Ovary (tissue), 9 donors: ENCODE measurements around the gene SLC2A14. TPM values are rescaled to one million over a fixed set of nuclear protein-coding genes. Genes with fewer than 3 reads are reported as not detected.

Experiments
- DNase-seq, 5 donors: peaks; one replicate each; pipeline ENCODE4 v3.0.0-alpha.2; 2019 to 2020
- H3K27ac ChIP-seq, 2 donors: fragments of 200-600 bp; one replicate each; pipeline versions ENCODE4 v1.5.1 to v1.8.0; 2019 to 2022
- H3K27me3 ChIP-seq: fragments of 200-600 bp; one replicate; pipeline ENCODE4 v1.8.0; 2022
- H3K36me3 ChIP-seq: fragments of 200-600 bp; sonication (generic); one replicate; pipeline ENCODE4 v1.5.1; 2019
- H3K4me1 ChIP-seq: one replicate; pipeline ENCODE4 v1.8.1; 2013; ENCODE audit warnings: mild to moderate bottlenecking, moderate library complexity; ENCODE audit not compliant: insufficient read depth
- H3K4me3 ChIP-seq: fragments of 200-600 bp; sonication (generic); one replicate; pipeline ENCODE4 v1.5.1; 2017
- H3K9me3 ChIP-seq, 2 donors: fragments of 200-600 bp in 1 of 2; sonication (generic) in 1 of 2; one replicate each; pipeline versions ENCODE4 v1.5.1 to v1.8.1; 2013 to 2019; ENCODE audit warnings: mild to moderate bottlenecking in 1 of 2, moderate library complexity in 1 of 2
- EP300 ChIP-seq: sonication (generic); formaldehyde crosslinking; IDR thresholded peaks from one replicate; pipeline ENCODE4 v1.6.1; 2017; ENCODE audit warnings: antibody characterized with exemption
- POLR2A ChIP-seq: fragments of 450-650 bp; IDR thresholded peaks from one replicate; pipeline ENCODE4 v1.6.1; 2017; ENCODE audit warnings: antibody characterized with exemption, mild to moderate bottlenecking, moderate library complexity
- WGBS, 3 donors: extraction: QIAGEN DNeasy Blood & Tissue Kit in 1 of 3; methylation state at CpG; one replicate each; pipeline versions ENCODE4 v1.1.5 to v1.1.7; 2013 to 2017; 5-methylcytosine and 5-hydroxymethylcytosine counted together
- intact Hi-C, 4 donors: fragments of 100-400 bp; cut with DNase I; formaldehyde crosslinking; loops; one replicate each; pipeline versions ENCODE4 v1.11.0 to v1.15.1; 2022 to 2023
- polyA plus RNA-seq, 2 donors: library from polyadenylated mRNA; stranded (reverse); fragments of 200-250 nt in 1 of 2; fragments of 350-450 nt in 1 of 2; fragmentation: Illumina TruSeq in 1 of 2; extraction: RNeasy Lipid Tissue Mini Kit (QIAGEN cat#74804) in 1 of 2; gene quantifications; one replicate each; pipeline ENCODE4 v1.2.3, GENCODE V29; 2013 to 2014
- total RNA-seq, 7 donors: library from RNA; depleted of rRNA in 2 of 7; stranded (reverse); fragments of >200 nt in 2 of 7; fragmentation: NEBNext Ultra II Directional in 3 of 7; extraction: Animal tissue kit (Norgen Biotek cat#: 25700) in 3 of 7; gene quantifications; one replicate each; pipeline versions ENCODE4 v1.1.0 to v1.2.4, GENCODE V29; 2016 to 2023
- TF ChIP-seq, protein P1 (sequence below), 3 donors: fragments of 450-650 bp in 2 of 3; fragments of 200-600 bp in 1 of 3; IDR thresholded peaks; one replicate each; pipeline versions ENCODE4 v1.5.1 to v1.8.0; 2016 to 2022; ENCODE audit warnings: antibody characterized with exemption in 3 of 3, mild to moderate bottlenecking in 1 of 3
- donor health status: DM: no; HTN: no; CAD: no; lungs with moderate emphysema.
- donor health status: DM: no; HTN: no; CAD: no.
- donor health status: Bipolar disorder and iron deficiency.
- donor health status: DM: yes; HTN: yes; CAD: no.
- donor health status: DM: no; HTN: no; CAD: no.
- donor health status: DM: yes; HTN: yes; CAD: no.

The SLC2A14 gene
- total and polyA plus RNA-seq, 9 donors = 0.46 to 12.7 (median 2.2) TPM

DNA sequence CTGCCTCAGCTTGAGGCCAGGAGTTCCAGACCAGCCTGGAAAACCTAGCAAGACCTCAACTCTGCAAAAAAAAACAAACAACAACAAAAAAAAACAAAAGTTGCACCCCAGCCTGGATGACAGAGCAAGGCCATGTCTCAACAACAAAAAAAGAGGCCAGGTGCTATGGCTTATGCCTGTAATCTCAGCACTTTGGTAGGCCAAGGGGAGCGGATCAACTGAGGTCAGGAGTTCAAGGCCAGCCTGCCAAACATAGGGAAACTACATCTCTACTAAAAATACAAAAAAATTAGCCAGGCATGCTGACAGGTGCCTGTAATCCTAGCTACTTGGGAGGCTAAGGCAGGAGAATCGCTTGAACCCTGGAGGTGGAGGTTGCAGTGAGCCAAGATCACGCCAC lies 6.5 kb upstream of the SLC2A14 start:
- Histone ChIP-seq H3K27ac (no peak overlapping the region), H3K27me3 (no peaks in the 10 kb centered on the region), H3K36me3 (no peaks in the 10 kb centered on the region), H3K4me1 (peaks cover 6% of the 10 kb centered on the region), H3K9me3 (no peaks in the 10 kb centered on the region), H3K4me3 (no peak overlapping the region)
- DNase-seq = no peak
- TF ChIP-seq POLR2A (no peak), EP300 (no peak)
- TF ChIP-seq, protein P1, sequence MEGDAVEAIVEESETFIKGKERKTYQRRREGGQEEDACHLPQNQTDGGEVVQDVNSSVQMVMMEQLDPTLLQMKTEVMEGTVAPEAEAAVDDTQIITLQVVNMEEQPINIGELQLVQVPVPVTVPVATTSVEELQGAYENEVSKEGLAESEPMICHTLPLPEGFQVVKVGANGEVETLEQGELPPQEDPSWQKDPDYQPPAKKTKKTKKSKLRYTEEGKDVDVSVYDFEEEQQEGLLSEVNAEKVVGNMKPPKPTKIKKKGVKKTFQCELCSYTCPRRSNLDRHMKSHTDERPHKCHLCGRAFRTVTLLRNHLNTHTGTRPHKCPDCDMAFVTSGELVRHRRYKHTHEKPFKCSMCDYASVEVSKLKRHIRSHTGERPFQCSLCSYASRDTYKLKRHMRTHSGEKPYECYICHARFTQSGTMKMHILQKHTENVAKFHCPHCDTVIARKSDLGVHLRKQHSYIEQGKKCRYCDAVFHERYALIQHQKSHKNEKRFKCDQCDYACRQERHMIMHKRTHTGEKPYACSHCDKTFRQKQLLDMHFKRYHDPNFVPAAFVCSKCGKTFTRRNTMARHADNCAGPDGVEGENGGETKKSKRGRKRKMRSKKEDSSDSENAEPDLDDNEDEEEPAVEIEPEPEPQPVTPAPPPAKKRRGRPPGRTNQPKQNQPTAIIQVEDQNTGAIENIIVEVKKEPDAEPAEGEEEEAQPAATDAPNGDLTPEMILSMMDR (IDR thresholded peaks at IDR 0.05) = no peak
- intact Hi-C loops = no loop called here
- WGBS, 3 donors = 32 to 54% (median 38%) methylated on average over 3 of the region's 3 CpGs

GRCh38 chr12:7877420-7877819 lies 4.7 kb upstream of the SLC2A14 start:
- Histone ChIP-seq H3K27me3 (no peaks in the 10 kb centered on the region), H3K27ac (no peak overlapping the region), H3K4me3 (no peak overlapping the region), H3K36me3 (no peaks in the 10 kb centered on the region), H3K9me3 (no peaks in the 10 kb centered on the region), H3K4me1 (peaks cover 6% of the 10 kb centered on the region)
- no peak for DNase-seq
- 9 to 51% (median 15%) methylated on average over 8 of the region's 8 CpGs for WGBS, 3 donors
- TF ChIP-seq POLR2A (no peak), EP300 (no peak)
- TF ChIP-seq, protein P1 (IDR thresholded peaks at IDR 0.05) = no peak
- intact Hi-C loops = no loop called here

DNA sequence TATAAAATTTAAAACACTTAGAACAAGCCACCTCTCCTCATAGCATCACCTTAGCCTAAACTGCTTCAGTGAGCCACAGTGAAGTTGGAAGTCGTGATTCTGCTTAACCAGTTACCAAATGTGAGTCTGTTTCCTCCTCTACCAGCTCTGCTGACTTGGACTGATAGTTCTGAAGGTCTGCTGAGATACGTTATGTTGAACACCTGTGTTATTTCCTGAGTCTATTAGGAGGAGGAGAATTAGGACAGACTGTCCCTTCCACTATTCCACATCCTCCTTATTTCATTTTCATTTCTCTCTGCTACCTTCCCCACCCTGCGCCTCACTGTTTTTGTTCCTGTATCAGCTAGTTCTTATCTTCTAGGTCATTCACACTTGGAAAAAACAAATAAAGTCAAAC lies 2.4 kb downstream of the SLC2A14 start:
- Histone ChIP-seq H3K27ac (no peak overlapping the region), H3K4me1 (peaks cover 4% of the 10 kb centered on the region), H3K4me3 (no peak overlapping the region), H3K36me3 (no peaks in the 10 kb centered on the region), H3K9me3 (no peaks in the 10 kb centered on the region), H3K27me3 (no peaks in the 10 kb centered on the region)
- WGBS, 3 donors = 41 to 57% (median 55%) methylated on average over 3 of the region's 3 CpGs
- intact Hi-C loops = no loop called here
- TF ChIP-seq, protein P1 (IDR thresholded peaks at IDR 0.05) = no peak
- TF ChIP-seq EP300 (no peak), POLR2A (no peak)
- no peak for DNase-seq

- H3K36me3 ChIP-seq = no peaks in the 10 kb centered on the region
- no peak overlapping the region for H3K4me3 ChIP-seq
- intact Hi-C loops = loop anchor here in 1 of 4 donors (10.0 kb wide), 1 partner anchor 66 kb away; the partner anchor contains the start of gene SLC2A3
- 94 to 96% (median 95%) methylated on average over 4 of the region's 4 CpGs for WGBS, 3 donors
- peaks cover 4% of the 10 kb centered on the region for H3K4me1 ChIP-seq
- H3K27me3 ChIP-seq = no peaks in the 10 kb centered on the region
- TF ChIP-seq POLR2A (no peak), EP300 (no peak)
- no peak for DNase-seq
- no peak overlapping the region for H3K27ac ChIP-seq
- H3K9me3 ChIP-seq = no peaks in the 10 kb centered on the region
Measured at GRCh38 chr12:7869137-7869536, 3.6 kb downstream of the SLC2A14 start.

DNA sequence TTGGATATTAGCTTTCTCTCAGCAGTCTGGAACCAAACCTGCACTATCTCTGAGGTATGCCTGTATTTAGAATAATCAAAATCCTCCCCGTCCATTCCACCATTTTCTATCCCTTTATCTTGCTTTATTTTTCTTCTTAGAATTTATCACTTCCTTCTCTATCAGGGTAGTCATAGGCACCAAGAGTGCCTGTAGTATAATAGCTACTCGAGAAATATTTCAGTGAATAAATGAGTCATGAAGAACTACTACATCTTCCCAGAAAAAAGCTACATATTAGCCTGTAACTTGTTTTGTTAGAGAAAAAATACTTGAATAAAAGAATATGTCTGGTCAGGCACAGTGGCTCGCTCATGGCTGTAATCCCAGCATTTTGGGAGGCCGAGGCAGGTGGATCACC lies 4.3 kb downstream of the SLC2A14 start:
- no peaks in the 10 kb centered on the region for H3K36me3 ChIP-seq
- no peak for DNase-seq
- no peak overlapping the region for H3K4me3 ChIP-seq
- WGBS, 3 donors = 36 to 54% (median 44%) methylated on average over 4 of the region's 4 CpGs
- peaks cover 4% of the 10 kb centered on the region for H3K4me1 ChIP-seq
- no peaks in the 10 kb centered on the region for H3K9me3 ChIP-seq
- H3K27me3 ChIP-seq = no peaks in the 10 kb centered on the region
- H3K27ac ChIP-seq = no peak overlapping the region
- TF ChIP-seq POLR2A = no peak
- TF ChIP-seq EP300 = no peak
- TF ChIP-seq, protein P1 (IDR thresholded peaks at IDR 0.05) = no peak
- intact Hi-C loops = loop anchor here in 1 of 4 donors (10.0 kb wide), 1 partner anchor 66 kb away; the partner anchor contains the start of gene SLC2A3
